GM23248 (cell line): ENCODE data around the gene RASSF1. TPM values are rescaled to one million over a fixed set of nuclear protein-coding genes. Genes with fewer than 3 reads are reported as not detected.
A peak's percentile ranks its signal among the peaks of the same experiment; 100 is the strongest.

ENCODE experiments used
- DNase-seq: peaks from one replicate; pipeline ENCODE4 v3.0.0-alpha.2; 2015
- H2AFZ ChIP-seq: fragments of 200-600 bp; sonication (generic); 2 replicates; pipeline ENCODE4 v1.6.1; 2016; ENCODE audit warnings: antibody characterized with exemption
- H3F3A ChIP-seq: fragments of 200-600 bp; sonication (generic); 2 replicates; pipeline ENCODE4 v1.6.1; 2016; ENCODE audit warnings: mild to moderate bottlenecking, antibody characterized with exemption, mixed run types; ENCODE audit not compliant: insufficient read depth
- H3K27ac ChIP-seq: fragments of 200-600 bp; sonication (generic); 2 replicates; pipeline ENCODE4 v1.5.1; 2016; ENCODE audit warnings: mild to moderate bottlenecking
- H3K27me3 ChIP-seq: fragments of 200-600 bp; sonication (generic); replicated peaks from 2 replicates; pipeline ENCODE4 v1.6.1; 2016; ENCODE audit warnings: mild to moderate bottlenecking; ENCODE audit not compliant: insufficient read depth
- H3K36me3 ChIP-seq: fragments of 200-600 bp; sonication (generic); 2 replicates; pipeline ENCODE4 v1.6.1; 2016; ENCODE audit warnings: low read depth, mild to moderate bottlenecking
- H3K4me1 ChIP-seq: fragments of 200-600 bp; sonication (generic); 2 replicates; pipeline ENCODE4 v1.6.1; 2016; ENCODE audit warnings: mild to moderate bottlenecking; ENCODE audit not compliant: insufficient read depth
- H3K4me2 ChIP-seq: fragments of 200-600 bp; sonication (generic); one replicate; pipeline ENCODE4 v1.6.1; 2016; ENCODE audit warnings: mild to moderate bottlenecking; ENCODE audit not compliant: unreplicated experiment
- H3K4me3 ChIP-seq: fragments of 200-600 bp; sonication (generic); 2 replicates; pipeline ENCODE4 v1.5.1; 2016; ENCODE audit warnings: mild to moderate bottlenecking
- H3K79me2 ChIP-seq: fragments of 200-600 bp; sonication (generic); 2 replicates; pipeline ENCODE4 v1.6.1; 2016; ENCODE audit warnings: mild to moderate bottlenecking; ENCODE audit not compliant: insufficient read depth
- H3K9ac ChIP-seq: fragments of 200-600 bp; sonication (generic); 2 replicates; pipeline ENCODE4 v1.6.1; 2016; ENCODE audit warnings: mild to moderate bottlenecking
- H3K9me2 ChIP-seq: fragments of 200-600 bp; sonication (generic); 2 replicates; pipeline ENCODE4 v1.6.1; 2016; ENCODE audit warnings: mixed run types, mild to moderate bottlenecking, moderate library complexity; ENCODE audit not compliant: insufficient read depth
- H3K9me3 ChIP-seq: fragments of 200-600 bp; sonication (generic); one replicate; pipeline ENCODE4 v1.6.1; 2017; ENCODE audit warnings: low read depth
- H4K20me1 ChIP-seq: fragments of 200-600 bp; sonication (generic); 2 replicates; pipeline ENCODE4 v1.6.0; 2016; ENCODE audit not compliant: insufficient read depth
- EZH2 ChIP-seq: fragments of 200-600 bp; sonication (generic); IDR thresholded peaks from 2 replicates; pipeline ENCODE4 v1.6.1; 2018; ENCODE audit warnings: antibody characterized with exemption, mild to moderate bottlenecking; ENCODE audit not compliant: insufficient read depth, poor library complexity, severe bottlenecking
- EZH2phosphoT487 ChIP-seq: fragments of 200-600 bp; sonication (generic); IDR thresholded peaks from 2 replicates; pipeline ENCODE4 v1.6.1; 2018; ENCODE audit warnings: antibody characterized with exemption, moderate library complexity, mild to moderate bottlenecking, low read depth; ENCODE audit not compliant: insufficient read depth
- WGBS, 2 experiments: methylation state at CpG; one replicate each; pipeline ENCODE4 v1.1.6; 2015 to 2017; ENCODE audit warnings: low lambda C conversion rate in 2 of 2, low coverage in 1 of 2; ENCODE audit errors: missing lambda C conversion rate in 2 of 2; 5-methylcytosine and 5-hydroxymethylcytosine counted together
- in situ Hi-C: fragments of 300-500 bp; cut with MboI; formaldehyde crosslinking; loops from 2 replicates; pipeline ENCODE4 v1.15.0; 2020
- polyA plus RNA-seq: library from polyadenylated mRNA; unstranded; fragments of >200 nt; fragmentation: Nextera tagmentation; extraction: Ambion mirVana; gene quantifications from 2 replicates; pipeline ENCODE4 v1.2.1, GENCODE V29; 2016
- total RNA-seq: library from RNA; depleted of rRNA; stranded (reverse); fragments of >200 nt; shearing (Covaris generic); gene quantifications from 2 replicates; pipeline ENCODE4 v1.2.3, GENCODE V29; 2014

The RASSF1 gene
- total and polyA plus RNA-seq, 2 experiments from 2014 or later = 56.4 to 57.5 TPM

- Histone ChIP-seq H3K79me2 (no peaks in the 10 kb centered on the region), H3K4me2 (no peak overlapping the region), H3F3A (peaks cover 11% of the 10 kb centered on the region), H3K9me3 (no peaks in the 10 kb centered on the region), H3K36me3 (no peaks in the 10 kb centered on the region), H3K9me2 (no peaks in the 10 kb centered on the region), H3K9ac (no peak overlapping the region), H3K27ac (no peak overlapping the region), H3K27me3 (no peaks in the 10 kb centered on the region), H2AFZ (no peak overlapping the region), H3K4me3 (no peak overlapping the region), H4K20me1 (no peaks in the 10 kb centered on the region), H3K4me1 (peaks cover 11% of the 10 kb centered on the region)
- in situ Hi-C loops = no loop called here
- TF ChIP-seq EZH2phosphoT487 = no peak
- TF ChIP-seq EZH2 = no peak
- peak; percentile 42 for DNase-seq
Observed at GRCh38 chr3:50304601-50305000, 36.0 kb downstream of the RASSF1 start.

GRCh38 chr3:50303013-50303815 is 37.4 kb downstream of the RASSF1 start, which contains the start of gene HYAL1:
HYAL1 (minus strand) TSS chr3:50303574; CDS start chr3:50302956, 618 bp downstream.
- Histone ChIP-seq H3K9me3 (no peaks in the 10 kb centered on the region), H4K20me1 (no peaks in the 10 kb centered on the region), H3K4me1 (peaks cover 11% of the 10 kb centered on the region), H3F3A (peaks cover 11% of the 10 kb centered on the region), H3K79me2 (no peaks in the 10 kb centered on the region), H2AFZ (no peak within 1 kb of the TSS), H3K4me3 (no peak within 1 kb of the TSS), H3K4me2 (no peak within 1 kb of the TSS), H3K36me3 (no peaks in the 10 kb centered on the region), H3K27ac (no peak within 1 kb of the TSS), H3K9me2 (no peaks in the 10 kb centered on the region), H3K9ac (no peak within 1 kb of the TSS), H3K27me3 (no peaks in the 10 kb centered on the region)
- in situ Hi-C loops = no loop called here
- 62 to 68% methylated on average over 13 to 14 of the region's 14 CpGs for WGBS, 2 experiments
- no peak for DNase-seq
- TF ChIP-seq EZH2 (no peak), EZH2phosphoT487 (no peak)

- H3K36me3 ChIP-seq = no peaks in the 10 kb centered on the region
- no peak overlapping the region for H3K4me3 ChIP-seq
- H3K4me2 ChIP-seq = no peak overlapping the region
- no peak overlapping the region for H3K27ac ChIP-seq
- DNase-seq = no peak
- H3K9ac ChIP-seq = no peak overlapping the region
- WGBS, 2 experiments = 85 to 86% methylated on average over 32 of the region's 32 CpGs
- no peaks in the 10 kb centered on the region for H4K20me1 ChIP-seq
- no peaks in the 10 kb centered on the region for H3K27me3 ChIP-seq
- H2AFZ ChIP-seq = no peak overlapping the region
- H3K79me2 ChIP-seq = no peaks in the 10 kb centered on the region
- in situ Hi-C loops = no loop called here
- H3K9me3 ChIP-seq = no peaks in the 10 kb centered on the region
- TF ChIP-seq EZH2 (no peak), EZH2phosphoT487 (no peak)
- H3K9me2 ChIP-seq = no peaks in the 10 kb centered on the region
- H3K4me1 ChIP-seq = peaks cover 11% of the 10 kb centered on the region
- H3F3A ChIP-seq = peaks cover 11% of the 10 kb centered on the region
Observed at GRCh38 chr3:50302095-50303012, 38.3 kb downstream of the RASSF1 start.

- TF ChIP-seq EZH2phosphoT487 = no peak
- H3K9ac ChIP-seq = peak overlapping the region; percentile 82
- H3K27ac ChIP-seq = peak overlapping the region; percentile 89
- H3K27me3 ChIP-seq = no peaks in the 10 kb centered on the region
- in situ Hi-C loops = no loop called here
- H3K4me3 ChIP-seq = peak overlapping the region; percentile 68
- no peaks in the 10 kb centered on the region for H4K20me1 ChIP-seq
- no peak overlapping the region for H2AFZ ChIP-seq
- 83 to 94% methylated on average over 5 to 6 of the region's 6 CpGs for WGBS, 2 experiments
- peaks cover 11% of the 10 kb centered on the region for H3K4me1 ChIP-seq
- no peaks in the 10 kb centered on the region for H3K79me2 ChIP-seq
- H3K9me2 ChIP-seq = no peaks in the 10 kb centered on the region
- H3K36me3 ChIP-seq = no peaks in the 10 kb centered on the region
- no peak for DNase-seq
- peaks cover 11% of the 10 kb centered on the region for H3F3A ChIP-seq
- H3K9me3 ChIP-seq = no peaks in the 10 kb centered on the region
- H3K4me2 ChIP-seq = peak overlapping the region; percentile 80
Observed at GRCh38 chr3:50300681-50301254, 39.9 kb downstream of the RASSF1 start.
